GM12892 (cell line): ENCODE measurements around the gene MS4A4E.

ENCODE experiments used
- POLR2A ChIP-seq: IDR thresholded peaks from 2 replicates; pipeline ENCODE4 v1.6.1; 2011; ENCODE audit warnings: low read depth, low read length, control low read depth
- POLR2AphosphoS5 ChIP-seq: IDR thresholded peaks from 2 replicates; pipeline ENCODE4 v1.6.1; 2011; ENCODE audit warnings: low read depth, low read length, control low read depth

GRCh38 chr11:60165538-60165937 lies 77.4 kb downstream of the MS4A4E start:
- no peak for TF ChIP-seq POLR2AphosphoS5
- TF ChIP-seq POLR2A: no peak
